GM15510 (cell line): ENCODE results near the gene WASHC4.

Experiments used
- POLR2A ChIP-seq: IDR thresholded peaks from 3 replicates; pipeline ENCODE4 v1.6.1; 2011; ENCODE audit warnings: borderline replicate concordance; ENCODE audit not compliant: insufficient read length; ENCODE audit errors: extremely low read depth

Gene WASHC4

GRCh38 chr12:105175397-105175990 lies 68.0 kb downstream of the WASHC4 start:
- no peak for TF ChIP-seq POLR2A

- TF ChIP-seq POLR2A = no peak
Measured at GRCh38 chr12:105177208-105177607, 69.7 kb downstream of the WASHC4 start.

- TF ChIP-seq POLR2A = no peak
Measured at GRCh38 chr12:105189293-105189692, 81.8 kb downstream of the WASHC4 start.

GRCh38 chr12:105190530-105190929 lies 83.0 kb downstream of the WASHC4 start:
- TF ChIP-seq POLR2A = no peak

- no peak for TF ChIP-seq POLR2A
Measured at GRCh38 chr12:105192624-105193225, 85.2 kb downstream of the WASHC4 start.

GRCh38 chr12:105194947-105195346 lies 87.4 kb downstream of the WASHC4 start:
- no peak for TF ChIP-seq POLR2A

- no peak for TF ChIP-seq POLR2A
Measured at GRCh38 chr12:105196090-105196489, 88.6 kb downstream of the WASHC4 start.

GRCh38 chr12:105198961-105199360 lies 91.4 kb downstream of the WASHC4 start:
- TF ChIP-seq POLR2A = no peak

- TF ChIP-seq POLR2A = no peak
Measured at GRCh38 chr12:105200385-105200784, 92.9 kb downstream of the WASHC4 start.

GRCh38 chr12:105201299-105201698 lies 93.8 kb downstream of the WASHC4 start:
- TF ChIP-seq POLR2A = no peak

GRCh38 chr12:105202202-105202601 lies 94.7 kb downstream of the WASHC4 start:
- no peak for TF ChIP-seq POLR2A

GRCh38 chr12:105204127-105204526 lies 96.6 kb downstream of the WASHC4 start:
- no peak for TF ChIP-seq POLR2A

GRCh38 chr12:105204916-105205315 lies 97.4 kb downstream of the WASHC4 start:
- TF ChIP-seq POLR2A = no peak

- no peak for TF ChIP-seq POLR2A
Measured at GRCh38 chr12:105205322-105206048, 98.0 kb downstream of the WASHC4 start.

GRCh38 chr12:105206686-105207374 lies 99.3 kb downstream of the WASHC4 start:
- no peak for TF ChIP-seq POLR2A
